NB4 (cell line): Measurements from ENCODE around the gene TBC1D9B.

ENCODE experiments used
- DNase-seq: peaks from one replicate; pipeline ENCODE4 v3.0.0; 2010; ENCODE audit warnings: low read depth
- H3K4me3 ChIP-seq: one replicate; pipeline ENCODE4 v1.5.1; 2011; ENCODE audit warnings: mild to moderate bottlenecking, low read depth, low read length, moderate library complexity
- CTCF ChIP-seq: IDR thresholded peaks from one replicate; pipeline ENCODE4 v1.5.1; 2012; ENCODE audit warnings: low read depth, low read length
- MAX ChIP-seq: IDR thresholded peaks from 2 replicates; pipeline ENCODE4 v1.6.1; 2011; ENCODE audit warnings: low read depth, low read length
- MYC ChIP-seq: IDR thresholded peaks from 2 replicates; pipeline ENCODE4 v1.6.1; 2011; ENCODE audit warnings: low read depth, low read length
- POLR2A ChIP-seq: IDR thresholded peaks from 2 replicates; pipeline ENCODE4 v1.6.1; 2011; ENCODE audit warnings: mild to moderate bottlenecking; ENCODE audit not compliant: insufficient read length; ENCODE audit errors: extremely low read depth

Gene TBC1D9B

GRCh38 chr5:179913461-179913860 lies 5.8 kb upstream of the TBC1D9B start:
- no peak for TF ChIP-seq MYC
- TF ChIP-seq MAX = no peak
- TF ChIP-seq POLR2A = no peak
- TF ChIP-seq CTCF = no peak
- H3K4me3 ChIP-seq = no peak overlapping the region
- DNase-seq = no peak

GRCh38 chr5:179912951-179913350 lies 5.3 kb upstream of the TBC1D9B start:
- TF ChIP-seq MYC (no peak), CTCF (no peak), POLR2A (no peak), MAX (no peak)
- DNase-seq = no peak
- H3K4me3 ChIP-seq = no peak overlapping the region

- TF ChIP-seq MAX (no peak), MYC (no peak), CTCF (no peak), POLR2A (no peak)
- no peak overlapping the region for H3K4me3 ChIP-seq
- no peak for DNase-seq
These were observed 4.7 kb upstream of the TBC1D9B start for GRCh38 chr5:179912386-179912785.

GRCh38 chr5:179909224-179909623 lies 1.5 kb upstream of the TBC1D9B start:
- TF ChIP-seq MAX = no peak
- no peak for TF ChIP-seq MYC
- TF ChIP-seq POLR2A = no peak
- TF ChIP-seq CTCF = no peak
- no peak overlapping the region for H3K4me3 ChIP-seq
- DNase-seq = no peak

- DNase-seq = no peak
- TF ChIP-seq CTCF (peak; percentile 15), MAX (no peak)
- H3K4me3 ChIP-seq = no peak overlapping the region
These were observed 831 bp upstream of the TBC1D9B start for GRCh38 chr5:179908528-179908927.
